Testis (tissue), 3 donors: ENCODE measurements around the gene GNL2. TPM values are rescaled to one million over a fixed set of nuclear protein-coding genes. Genes with fewer than 3 reads are reported as not detected.

Experiments
- DNase-seq: peaks from one replicate; pipeline ENCODE4 v3.0.0-alpha.2; 2019
- H3K27ac ChIP-seq, 2 donors: fragments of 200-600 bp; sonication (generic); one replicate each; pipeline ENCODE4 v1.5.1; 2019
- H3K27me3 ChIP-seq: fragments of 200-600 bp; sonication (generic); one replicate; pipeline ENCODE4 v1.5.1; 2019
- H3K36me3 ChIP-seq: fragments of 200-600 bp; sonication (generic); one replicate; pipeline ENCODE4 v1.5.1; 2017; ENCODE audit warnings: low read depth; ENCODE audit errors: missing control alignments
- H3K4me1 ChIP-seq: fragments of 200-600 bp; sonication (generic); one replicate; pipeline ENCODE4 v1.5.1; 2019
- H3K4me3 ChIP-seq, 2 donors: fragments of 200-600 bp; sonication (generic); one replicate each; pipeline ENCODE4 v1.5.1; 2017 to 2019
- H3K9me3 ChIP-seq: fragments of 200-600 bp; sonication (generic); one replicate; pipeline ENCODE4 v1.5.1; 2017
- CTCF ChIP-seq, 3 experiments: fragments of 450-650 bp in 2 of 3; fragments of 200-600 bp in 1 of 3; sonication (generic) in 1 of 3; IDR thresholded peaks; one replicate each; pipeline ENCODE4 v1.5.1; 2016 to 2019; ENCODE audit warnings: antibody characterized with exemption in 3 of 3, mild to moderate bottlenecking in 2 of 3, moderate library complexity in 1 of 3
- POLR2A ChIP-seq: fragments of 450-650 bp; IDR thresholded peaks from one replicate; pipeline ENCODE4 v1.6.1; 2017; ENCODE audit warnings: antibody characterized with exemption, mild to moderate bottlenecking, moderate library complexity
- WGBS, 2 donors: methylation state at CpG; one replicate each; pipeline ENCODE4 v1.1.5; 2018; 5-methylcytosine and 5-hydroxymethylcytosine counted together
- intact Hi-C: fragments of 100-400 bp; cut with DNase I; formaldehyde crosslinking; loops from one replicate; pipeline ENCODE4 v1.15.1; 2023; ENCODE audit warnings: low total_unique reads
- polyA plus RNA-seq: library from polyadenylated mRNA; stranded (reverse); fragments of 350-450 nt; fragmentation: Illumina TruSeq; extraction: RNeasy Lipid Tissue Mini Kit (QIAGEN cat#74804); gene quantifications from one replicate; pipeline ENCODE4 v1.2.3, GENCODE V29; 2014; ENCODE audit warnings: low read depth, low replicate concordance; ENCODE audit not compliant: insufficient read depth
- total RNA-seq, 2 donors: library from RNA; depleted of rRNA; stranded (reverse); fragments of >200 nt; gene quantifications; one replicate each; pipeline ENCODE4 v1.2.3, GENCODE V29; 2016

Gene GNL2
- total and polyA plus RNA-seq, 3 donors from 2014 or later = 34.4 to 78.7 (median 57.4) TPM

DNA sequence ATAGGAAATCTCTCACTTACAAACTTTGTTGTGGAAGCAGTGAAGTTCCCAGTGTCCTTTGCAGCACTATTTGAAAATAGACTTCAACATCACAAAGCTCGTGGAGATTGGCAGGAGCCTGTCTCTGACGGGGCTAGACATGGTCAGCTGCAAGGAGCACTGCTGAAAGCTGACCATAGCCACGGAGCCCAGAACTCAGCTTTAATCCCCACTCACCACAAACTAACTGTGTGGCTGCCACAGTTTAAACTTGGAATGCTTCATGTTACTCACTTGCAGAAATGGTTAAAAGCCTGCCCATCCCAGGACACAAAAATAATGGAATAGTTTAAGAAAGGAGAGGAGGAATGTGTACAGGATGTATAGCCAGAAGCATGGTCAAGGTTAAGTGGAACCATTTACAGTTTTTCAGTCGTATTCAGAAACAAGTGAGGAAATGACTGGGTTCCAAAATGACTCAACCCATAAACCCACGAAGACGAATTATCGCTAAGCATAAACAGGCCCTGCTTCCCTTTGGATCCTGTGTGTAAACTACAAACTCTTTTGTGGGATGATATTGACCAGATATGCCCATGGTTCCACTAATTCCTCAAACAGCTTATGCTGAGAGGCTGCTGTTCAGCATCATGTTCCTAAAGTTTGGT is 20.8 kb downstream of the GNL2 start:
- Histone ChIP-seq H3K36me3 (no peaks in the 10 kb centered on the region), H3K27ac (no peak overlapping the region), H3K27me3 (no peaks in the 10 kb centered on the region), H3K4me3 (no peak overlapping the region), H3K4me1 (no peaks in the 10 kb centered on the region), H3K9me3 (no peaks in the 10 kb centered on the region)
- no peak for TF ChIP-seq POLR2A
- TF ChIP-seq CTCF (IDR thresholded peaks at IDR 0.05) = no peak
- no peak for DNase-seq
- whole genome bisulfite sequencing, 2 donors = 84 to 85% methylated on average over 7 of the region's 7 CpGs
- intact Hi-C loops = no loop called here

DNA sequence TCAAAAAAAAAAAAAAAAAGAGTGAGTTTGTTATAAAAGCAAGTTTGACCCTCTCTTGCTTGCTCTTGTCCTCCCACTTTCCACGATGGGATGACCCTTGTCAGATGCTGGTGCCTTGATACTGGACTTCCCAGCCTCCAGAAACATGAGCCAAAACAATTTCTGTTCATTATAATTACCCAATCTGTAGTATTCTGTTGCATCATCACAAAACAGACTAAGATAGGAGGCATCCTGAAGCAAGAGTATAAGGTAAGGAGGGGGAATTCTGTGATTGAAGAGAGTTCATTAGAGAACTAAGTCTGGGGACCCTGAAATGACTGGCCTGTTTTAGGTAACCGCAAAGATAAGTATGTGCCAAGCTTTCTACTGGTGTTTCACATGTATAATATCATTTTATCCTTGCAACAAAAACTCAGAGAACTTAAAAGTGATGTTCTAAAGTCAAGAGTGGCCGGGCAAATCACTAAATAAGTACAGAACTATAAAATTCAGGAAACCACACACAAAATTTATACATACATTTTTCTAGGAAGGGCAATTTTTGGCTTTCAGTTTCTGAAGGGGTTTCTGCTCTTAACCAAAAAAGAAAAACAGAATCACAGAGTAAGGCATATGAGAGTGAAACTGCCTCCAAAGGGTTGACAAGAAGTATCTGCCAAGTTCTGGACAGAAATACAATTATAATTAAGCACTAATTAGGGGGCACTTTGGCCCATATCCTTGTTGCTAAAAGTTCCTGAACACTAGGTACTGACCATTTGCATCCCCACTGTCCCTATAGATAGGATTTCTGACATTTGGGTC is 25.0 kb downstream of the GNL2 start:
- intact Hi-C loops = no loop called here
- H3K36me3 ChIP-seq = no peaks in the 10 kb centered on the region
- 91 to 92% methylated on average over 3 of the region's 3 CpGs for WGBS, 2 donors
- TF ChIP-seq POLR2A = no peak
- TF ChIP-seq CTCF (IDR thresholded peaks at IDR 0.05) = no peak
- H3K27ac ChIP-seq = no peak overlapping the region
- H3K27me3 ChIP-seq = no peaks in the 10 kb centered on the region
- no peaks in the 10 kb centered on the region for H3K4me1 ChIP-seq
- no peak for DNase-seq
- H3K4me3 ChIP-seq = no peak overlapping the region
- no peaks in the 10 kb centered on the region for H3K9me3 ChIP-seq

DNA sequence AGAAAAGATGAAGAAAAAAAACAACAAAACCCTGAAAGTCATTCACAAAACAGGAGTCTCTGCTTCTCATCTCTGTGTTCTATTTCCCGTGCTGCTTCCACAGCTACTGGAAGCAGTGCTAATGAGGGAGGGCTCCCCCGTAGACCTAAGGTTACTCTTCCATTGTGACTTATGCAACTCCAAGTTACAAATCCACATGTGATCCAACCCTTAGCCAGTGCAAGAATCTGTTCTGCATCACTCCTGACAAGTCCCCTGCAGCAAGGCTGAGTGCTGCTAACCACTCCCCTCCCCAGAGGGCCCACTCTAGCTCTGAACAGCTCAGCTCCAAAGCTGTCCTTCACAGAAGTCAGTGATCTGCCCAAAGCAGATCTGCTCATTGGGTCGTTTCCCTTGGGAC is 28.7 kb downstream of the GNL2 start:
- H3K4me3 ChIP-seq = no peak overlapping the region
- H3K9me3 ChIP-seq = no peaks in the 10 kb centered on the region
- intact Hi-C loops = no loop called here
- TF ChIP-seq CTCF (IDR thresholded peaks at IDR 0.05) (no peak), POLR2A (no peak)
- no peak overlapping the region for H3K27ac ChIP-seq
- WGBS, 2 donors = 78 to 79% methylated on average over 3 of the region's 3 CpGs
- H3K4me1 ChIP-seq = no peaks in the 10 kb centered on the region
- H3K36me3 ChIP-seq = no peaks in the 10 kb centered on the region
- no peaks in the 10 kb centered on the region for H3K27me3 ChIP-seq
- no peak for DNase-seq

- Histone ChIP-seq H3K4me3 (no peak overlapping the region), H3K4me1 (peaks cover 6% of the 10 kb centered on the region), H3K27ac (no peak overlapping the region), H3K36me3 (no peaks in the 10 kb centered on the region), H3K27me3 (no peaks in the 10 kb centered on the region), H3K9me3 (no peaks in the 10 kb centered on the region)
- no peak for DNase-seq
- intact Hi-C loops = no loop called here
- no peak for TF ChIP-seq CTCF (IDR thresholded peaks at IDR 0.05)
- no peak for TF ChIP-seq POLR2A
Measured at GRCh38 chr1:37564892-37565291, 30.8 kb downstream of the GNL2 start.
